Right atrium auricular region (tissue), 2 donors: ENCODE data around the gene LRP8. TPM values are rescaled to one million over a fixed set of nuclear protein-coding genes. Genes with fewer than 3 reads are reported as not detected.

ENCODE experiments used
- DNase-seq: peaks from one replicate; pipeline ENCODE4 v3.0.0-alpha.2; 2019; ENCODE audit warnings: low spot score
- H3K27ac ChIP-seq, 2 donors: fragments of 200-600 bp; sonication (generic); 1 replicate in 1 of 2; 2 replicates in 1 of 2; pipeline ENCODE4 v1.5.1; 2016 to 2019
- H3K27me3 ChIP-seq, 2 donors: fragments of 200-600 bp; sonication (generic); one replicate each; pipeline versions ENCODE4 v1.5.1 to v1.6.0; 2017 to 2019
- H3K36me3 ChIP-seq: fragments of 200-600 bp; sonication (generic); one replicate; pipeline ENCODE4 v1.5.1; 2016
- H3K4me1 ChIP-seq, 2 donors: fragments of 200-600 bp; sonication (generic); one replicate each; pipeline versions ENCODE4 v1.5.1 to v1.6.0; 2017 to 2019
- H3K4me3 ChIP-seq, 2 donors: fragments of 200-600 bp; sonication (generic); 1 replicate in 1 of 2; 2 replicates in 1 of 2; pipeline ENCODE4 v1.5.1; 2017 to 2019; ENCODE audit warnings: mild to moderate bottlenecking in 1 of 2, moderate library complexity in 1 of 2
- H3K9me3 ChIP-seq, 2 donors: fragments of 200-600 bp; sonication (generic); one replicate each; pipeline ENCODE4 v1.5.1; 2019
- total RNA-seq, 2 donors: library from RNA; depleted of rRNA; stranded (reverse); fragments of >200 nt; gene quantifications; one replicate each; pipeline ENCODE4 v1.1.0, GENCODE V29; 2016
- TF ChIP-seq, protein P1 (sequence below), 2 donors: fragments of 200-600 bp; sonication (generic); IDR thresholded peaks; one replicate each; pipeline ENCODE4 v1.5.1; 2019; ENCODE audit warnings: antibody characterized with exemption in 2 of 2

Gene LRP8
- total RNA-seq, 2 donors from 2014 or later = 2.2 to 3.6 TPM

DNA sequence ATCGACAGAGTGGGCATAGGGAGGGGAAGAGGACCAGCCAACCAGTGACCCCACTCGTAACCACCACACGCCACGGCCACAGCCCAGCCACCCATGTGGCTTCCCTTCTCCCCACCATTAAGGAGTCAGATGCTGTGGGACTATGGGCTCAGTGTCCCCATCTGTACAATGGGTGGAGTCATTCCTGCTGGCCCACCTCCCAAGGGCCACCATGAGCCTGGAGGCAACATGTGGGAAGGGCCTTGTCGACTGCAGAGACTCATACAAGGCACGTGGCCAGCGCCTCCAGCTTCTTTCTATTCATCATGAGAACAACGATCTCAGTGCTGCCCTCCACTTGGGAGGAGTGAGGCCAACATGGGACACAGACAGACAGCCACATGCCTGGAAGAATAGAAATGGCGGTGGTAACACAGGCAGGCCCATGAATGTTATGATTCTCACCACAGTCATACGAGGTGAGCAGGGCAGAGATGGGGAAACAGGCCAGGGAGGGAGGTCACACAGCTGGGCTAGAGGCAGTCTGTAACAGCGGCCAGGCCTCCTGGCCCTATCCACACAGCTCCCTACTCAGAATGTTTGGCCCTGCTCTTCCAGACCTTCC is 16.1 kb downstream of the LRP8 start:
- Histone ChIP-seq H3K4me3 (no peak overlapping the region), H3K9me3 (no peaks in the 10 kb centered on the region), H3K27me3 (no peaks in the 10 kb centered on the region), H3K27ac (no peak overlapping the region), H3K4me1 (no peaks in the 10 kb centered on the region), H3K36me3 (no peaks in the 10 kb centered on the region)
- no peak for DNase-seq
- TF ChIP-seq, protein P1, sequence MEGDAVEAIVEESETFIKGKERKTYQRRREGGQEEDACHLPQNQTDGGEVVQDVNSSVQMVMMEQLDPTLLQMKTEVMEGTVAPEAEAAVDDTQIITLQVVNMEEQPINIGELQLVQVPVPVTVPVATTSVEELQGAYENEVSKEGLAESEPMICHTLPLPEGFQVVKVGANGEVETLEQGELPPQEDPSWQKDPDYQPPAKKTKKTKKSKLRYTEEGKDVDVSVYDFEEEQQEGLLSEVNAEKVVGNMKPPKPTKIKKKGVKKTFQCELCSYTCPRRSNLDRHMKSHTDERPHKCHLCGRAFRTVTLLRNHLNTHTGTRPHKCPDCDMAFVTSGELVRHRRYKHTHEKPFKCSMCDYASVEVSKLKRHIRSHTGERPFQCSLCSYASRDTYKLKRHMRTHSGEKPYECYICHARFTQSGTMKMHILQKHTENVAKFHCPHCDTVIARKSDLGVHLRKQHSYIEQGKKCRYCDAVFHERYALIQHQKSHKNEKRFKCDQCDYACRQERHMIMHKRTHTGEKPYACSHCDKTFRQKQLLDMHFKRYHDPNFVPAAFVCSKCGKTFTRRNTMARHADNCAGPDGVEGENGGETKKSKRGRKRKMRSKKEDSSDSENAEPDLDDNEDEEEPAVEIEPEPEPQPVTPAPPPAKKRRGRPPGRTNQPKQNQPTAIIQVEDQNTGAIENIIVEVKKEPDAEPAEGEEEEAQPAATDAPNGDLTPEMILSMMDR (IDR thresholded peaks at IDR 0.05) = no peak

DNA sequence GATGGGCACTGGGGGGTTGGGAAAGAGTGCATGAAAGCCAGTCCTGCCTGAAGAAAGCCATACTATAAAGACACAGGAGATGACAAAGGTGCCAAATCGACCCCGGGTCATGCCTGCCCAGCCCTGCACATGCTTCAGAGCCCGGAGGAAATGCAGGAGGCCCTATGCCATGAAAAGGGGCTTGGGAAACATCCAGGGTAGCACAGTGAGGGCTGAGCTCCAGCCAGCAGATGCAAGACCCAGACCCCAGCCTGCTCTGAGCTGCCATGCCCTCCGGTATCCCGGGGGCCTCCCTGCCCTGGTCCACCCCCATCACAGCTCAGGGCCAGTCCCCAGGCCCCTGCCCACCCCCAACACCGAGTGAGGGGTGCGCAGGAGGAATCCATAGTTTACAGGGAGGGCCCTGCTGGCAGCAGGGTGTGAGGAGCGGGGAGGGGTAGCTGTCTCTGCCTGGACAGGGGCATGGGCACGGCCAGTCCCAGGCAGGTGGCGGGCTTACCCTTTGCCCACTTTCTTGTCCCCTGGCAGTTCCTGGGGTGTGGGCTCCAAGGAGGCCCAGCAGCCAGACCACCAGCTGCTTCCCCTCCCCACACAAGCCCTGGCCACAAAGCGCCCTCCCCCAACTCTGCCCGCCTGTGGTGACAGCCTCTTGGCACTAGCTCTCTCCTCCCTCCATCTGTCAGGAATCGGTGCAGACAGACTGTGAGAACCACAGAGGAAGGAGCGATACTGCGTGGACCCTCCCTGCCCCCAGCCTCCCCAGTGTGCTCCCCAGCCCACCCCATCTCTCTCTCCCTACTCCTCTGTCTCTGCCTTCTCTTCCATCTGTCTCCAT is 16.8 kb downstream of the LRP8 start:
- Histone ChIP-seq H3K9me3 (no peaks in the 10 kb centered on the region), H3K4me3 (no peak overlapping the region), H3K27ac (no peak overlapping the region), H3K4me1 (no peaks in the 10 kb centered on the region), H3K36me3 (no peaks in the 10 kb centered on the region), H3K27me3 (no peaks in the 10 kb centered on the region)
- DNase-seq = no peak
- TF ChIP-seq, protein P1 (IDR thresholded peaks at IDR 0.05) = no peak

DNA sequence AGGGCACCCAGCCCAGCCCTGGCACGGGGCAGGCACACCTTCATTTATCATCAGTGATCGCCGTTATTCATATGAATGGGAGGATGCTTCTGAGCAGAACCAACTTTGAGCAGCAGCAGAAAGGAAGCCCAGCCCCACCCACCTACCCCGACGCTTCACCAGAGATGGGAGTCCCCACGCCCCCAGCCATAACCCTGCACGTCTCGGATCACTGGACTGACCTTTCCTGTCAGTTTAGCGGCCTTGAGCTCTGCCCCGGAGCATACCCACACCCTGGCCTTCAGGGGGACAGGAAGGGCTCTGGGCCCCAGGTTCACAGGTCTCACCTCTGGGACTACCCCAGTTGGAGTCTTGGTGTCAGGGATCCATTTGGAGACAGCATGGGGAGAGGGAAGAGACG is 18.1 kb downstream of the LRP8 start:
- H3K27me3 ChIP-seq = no peaks in the 10 kb centered on the region
- no peak for DNase-seq
- H3K4me1 ChIP-seq = no peaks in the 10 kb centered on the region
- H3K4me3 ChIP-seq = no peak overlapping the region
- TF ChIP-seq, protein P1 (IDR thresholded peaks at IDR 0.05) = no peak
- no peaks in the 10 kb centered on the region for H3K9me3 ChIP-seq
- no peak overlapping the region for H3K27ac ChIP-seq
- H3K36me3 ChIP-seq = no peaks in the 10 kb centered on the region

DNA sequence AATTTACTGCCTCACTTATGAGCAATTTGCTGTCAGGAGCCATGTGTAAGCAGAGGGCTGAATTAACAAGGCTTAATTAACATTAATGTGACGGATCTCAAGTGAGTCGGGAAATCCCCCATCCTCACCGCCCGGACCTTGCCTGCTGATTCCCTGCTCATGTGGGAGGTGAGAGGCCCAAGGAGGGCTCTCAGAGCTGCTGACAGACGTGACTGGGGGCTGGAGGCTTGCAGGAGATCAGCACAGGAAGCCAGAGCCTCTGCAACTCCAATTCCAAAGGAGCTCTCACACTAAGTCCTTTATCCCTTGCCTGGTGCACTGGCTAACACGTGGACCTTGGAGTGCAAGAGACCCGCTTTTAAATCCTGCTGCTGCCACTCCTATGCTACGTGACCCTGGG is 19.4 kb downstream of the LRP8 start:
- no peak overlapping the region for H3K4me3 ChIP-seq
- no peak for DNase-seq
- no peaks in the 10 kb centered on the region for H3K4me1 ChIP-seq
- TF ChIP-seq, protein P1 (IDR thresholded peaks at IDR 0.05) = no peak
- H3K9me3 ChIP-seq = no peaks in the 10 kb centered on the region
- H3K36me3 ChIP-seq = no peaks in the 10 kb centered on the region
- H3K27ac ChIP-seq = no peak overlapping the region
- H3K27me3 ChIP-seq = no peaks in the 10 kb centered on the region

DNA sequence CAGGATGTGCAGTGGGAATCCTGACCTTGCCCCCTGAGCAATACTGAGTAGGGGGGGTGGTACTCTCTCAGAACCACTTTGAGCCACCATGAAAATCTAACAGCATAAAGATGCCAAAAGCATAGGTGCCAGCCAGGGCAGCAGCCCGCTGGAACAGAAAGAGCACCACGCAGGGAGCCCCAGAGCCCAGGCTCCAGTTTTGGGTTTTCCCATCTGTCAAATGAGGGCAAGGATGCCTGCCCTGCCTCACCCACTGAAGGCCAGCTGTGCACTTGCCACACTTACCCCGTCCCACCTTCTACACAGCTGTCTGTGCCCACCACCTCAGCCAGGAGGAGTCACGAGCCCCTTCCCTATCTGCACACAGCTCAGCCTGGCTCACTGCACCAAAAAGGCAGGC is 20.8 kb downstream of the LRP8 start:
- no peak for DNase-seq
- TF ChIP-seq, protein P1 (IDR thresholded peaks at IDR 0.05) = no peak
- H3K36me3 ChIP-seq = no peaks in the 10 kb centered on the region

More for the DNA sequence above, 20.8 kb downstream of the LRP8 start:
- Histone ChIP-seq H3K4me1 (no peaks in the 10 kb centered on the region), H3K4me3 (no peak overlapping the region), H3K9me3 (no peaks in the 10 kb centered on the region), H3K27me3 (no peaks in the 10 kb centered on the region), H3K27ac (no peak overlapping the region)
